ENCODE data around the gene MYH9.

GRCh38 chr22:36239401-36240171 lies 148.2 kb downstream of the MYH9 start, which contains the start of gene APOL2:
- TF ChIP-seq CTCF (IDR thresholded peaks at IDR 0.05 in 2 of 3, conservative IDR thresholded peaks at IDR 0.05 in 1 of 3; ENCODE audit: borderline replicate concordance in 1 of 3, insufficient read depth in 1 of 3, low read depth in 2 of 3, low read length in 2 of 3) (peak in 2 of 3 experiments; percentile 63 to 71; a peak in 4 of 6 replicates), RAD21 (IDR thresholded peaks at IDR 0.05; ENCODE audit: low read depth) (peak; percentile 37), MAX (IDR thresholded peaks at IDR 0.05) (peak; percentile 73), POLR2A (IDR thresholded peaks at IDR 0.05; ENCODE audit: borderline replicate concordance, extremely low read depth, insufficient read depth, insufficient read length) (peak; percentile 73), SRF (IDR thresholded peaks at IDR 0.05; ENCODE audit: low read depth) (no peak), POLR2AphosphoS5 (IDR thresholded peaks at IDR 0.05; ENCODE audit: low read depth, low read length) (peak; percentile 78)

Measured in HCT116 (cell line).